HepG2 (cell line): Measurements from ENCODE around the gene MAP7D3.

Experiments used
- CREB1 ChIP-seq, 2 experiments: fragments of 450-650 bp in 1 of 2; IDR thresholded peaks; 2 replicates each; pipeline ENCODE4 v1.6.1; 2016 to 2017; ENCODE audit warnings: control low read depth in 1 of 2, mild to moderate bottlenecking in 1 of 2, missing compliant biosample characterization in 1 of 2, missing genetic modification characterization in 1 of 2
- KDM5B ChIP-seq: sonication (generic); formaldehyde crosslinking; IDR thresholded peaks from 2 replicates; pipeline ENCODE4 v1.4.0; 2020; ENCODE audit warnings: missing genetic modification reagents, mild to moderate bottlenecking, borderline replicate concordance
- MAZ ChIP-seq, 2 experiments: sonication (generic) in 1 of 2; formaldehyde crosslinking in 1 of 2; IDR thresholded peaks; 2 replicates each; pipeline versions ENCODE4 v1.5.0 to v1.6.1; 2012 to 2020; ENCODE audit warnings: low read depth in 2 of 2, mild to moderate bottlenecking in 2 of 2, borderline replicate concordance in 1 of 2, improper control_type of control experiment in 1 of 2, low read length in 1 of 2, missing genetic modification reagents in 1 of 2, moderate library complexity in 1 of 2
- ZNF282 ChIP-seq: fragments of 450-650 bp; IDR thresholded peaks from 2 replicates; pipeline ENCODE4 v1.6.1; 2018; ENCODE audit not compliant: partially characterized antibody
- ZNF382 ChIP-seq: sonication (generic); formaldehyde crosslinking; IDR thresholded peaks from 2 replicates; pipeline ENCODE4 v1.5.0; 2020; ENCODE audit warnings: missing genetic modification reagents, mild to moderate bottlenecking, borderline replicate concordance
- ZNF510 ChIP-seq: sonication (generic); formaldehyde crosslinking; IDR thresholded peaks from 2 replicates; pipeline ENCODE4 v1.4.0; 2020; ENCODE audit warnings: low read depth, mild to moderate bottlenecking, missing genetic modification reagents
- ZNF720 ChIP-seq: sonication (generic); formaldehyde crosslinking; IDR thresholded peaks from 2 replicates; pipeline ENCODE4 v1.4.0; 2020; ENCODE audit warnings: missing genetic modification reagents
- ZNF749 ChIP-seq: sonication (generic); formaldehyde crosslinking; IDR thresholded peaks from 2 replicates; pipeline ENCODE4 v1.8.0; 2022; ENCODE audit warnings: mild to moderate bottlenecking, missing genetic modification reagents, moderate library complexity, borderline replicate concordance
- ZUFSP ChIP-seq: sonication (generic); formaldehyde crosslinking; IDR thresholded peaks from 2 replicates; pipeline ENCODE4 v1.9.0; 2021; ENCODE audit warnings: missing genetic modification reagents, mild to moderate bottlenecking, borderline replicate concordance
- TF ChIP-seq, protein P1 (sequence below): IDR thresholded peaks from 2 replicates; pipeline ENCODE4 v1.6.1; 2012; ENCODE audit warnings: inconsistent platforms

DNA sequence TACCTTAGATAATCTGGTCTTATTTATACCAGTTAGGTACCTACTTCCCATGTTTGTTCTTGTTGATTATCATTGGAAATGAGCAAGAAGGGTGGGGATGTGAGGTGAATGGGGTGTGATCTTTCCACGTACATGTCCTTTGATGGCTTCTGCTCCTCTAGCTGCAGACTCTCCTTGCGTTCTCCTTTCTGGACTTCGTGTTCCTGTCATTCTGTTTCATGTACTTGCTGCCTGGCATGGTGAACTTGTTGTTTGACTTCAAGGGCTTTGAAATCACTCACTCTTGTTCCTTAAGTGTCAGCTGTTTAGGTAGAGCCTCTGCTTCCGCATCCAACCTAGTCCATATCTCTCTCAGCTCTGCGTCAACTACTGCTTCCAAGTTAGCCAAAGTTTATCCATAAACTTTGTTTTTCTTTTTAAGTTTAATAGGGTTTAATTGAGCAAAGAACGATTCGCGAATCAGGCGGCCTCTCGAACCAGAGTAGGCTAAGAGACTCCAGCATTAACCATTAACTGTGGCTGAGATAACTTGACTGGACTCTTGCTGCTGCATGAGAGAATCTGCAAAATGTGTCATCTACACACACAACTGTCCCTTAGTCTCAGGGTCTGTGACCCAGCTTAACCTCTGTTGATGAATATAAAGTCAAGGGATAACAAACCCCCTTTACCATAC, 61.0 kb downstream of the MAP7D3 start:
- TF ChIP-seq ZNF382 (CRISPR knock-in tag) (no peak), CREB1 (IDR thresholded peaks at IDR 0.05) (no peak), CREB1 (CRISPR knock-in tag; IDR thresholded peaks at IDR 0.05) (no peak), ZUFSP (CRISPR knock-in tag) (no peak), MAZ (IDR thresholded peaks at IDR 0.05; ENCODE audit: borderline replicate concordance, low read depth, low read length) (no peak), MAZ (CRISPR knock-in tag; IDR thresholded peaks at IDR 0.05; ENCODE audit: low read depth) (no peak), ZNF282 (no peak), KDM5B (CRISPR knock-in tag) (no peak), ZNF749 (CRISPR knock-in tag) (no peak), ZNF720 (CRISPR knock-in tag) (no peak), ZNF510 (CRISPR knock-in tag) (no peak)
- TF ChIP-seq, protein P1, sequence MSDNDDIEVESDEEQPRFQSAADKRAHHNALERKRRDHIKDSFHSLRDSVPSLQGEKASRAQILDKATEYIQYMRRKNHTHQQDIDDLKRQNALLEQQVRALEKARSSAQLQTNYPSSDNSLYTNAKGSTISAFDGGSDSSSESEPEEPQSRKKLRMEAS: no peak
